Parathyroid adenoma (tissue), 2 donors: ENCODE measurements around the gene OR4D1.
"Not testable (repeated sequence)": the region's sequence is repeated elsewhere in the genome, so short reads cannot be mapped to it uniquely, and the experiment has no call there.

Source experiments
- H2AFZ ChIP-seq: fragments of 300-600 bp; sonication (generic); one replicate; pipeline ENCODE4 v1.7.0; 2017; ENCODE audit warnings: antibody characterized with exemption, mild to moderate bottlenecking
- H3K27ac ChIP-seq: fragments of 300-600 bp; sonication (generic); one replicate; pipeline ENCODE4 v1.7.0; 2017
- H3K27me3 ChIP-seq: fragments of 300-600 bp; sonication (generic); one replicate; pipeline ENCODE4 v1.7.0; 2017; ENCODE audit warnings: low read length; ENCODE audit not compliant: control insufficient read depth, insufficient read depth
- H3K36me3 ChIP-seq: fragments of 300-600 bp; sonication (generic); one replicate; pipeline ENCODE4 v1.7.0; 2017; ENCODE audit warnings: low read length; ENCODE audit not compliant: control insufficient read depth, insufficient read depth
- H3K4me1 ChIP-seq: fragments of 300-600 bp; sonication (generic); one replicate; pipeline ENCODE4 v1.7.0; 2017; ENCODE audit warnings: control low read depth
- H3K4me2 ChIP-seq: fragments of 300-600 bp; sonication (generic); one replicate; pipeline ENCODE4 v1.7.0; 2017; ENCODE audit warnings: low read length
- H3K4me3 ChIP-seq: fragments of 300-600 bp; sonication (generic); one replicate; pipeline ENCODE4 v1.7.0; 2017; ENCODE audit warnings: low read depth, low read length
- H3K79me2 ChIP-seq: fragments of 300-600 bp; sonication (generic); one replicate; pipeline ENCODE4 v1.7.0; 2017; ENCODE audit warnings: control low read depth
- H3K9ac ChIP-seq: fragments of 300-600 bp; sonication (generic); one replicate; pipeline ENCODE4 v1.7.0; 2017; ENCODE audit warnings: mild to moderate bottlenecking
- H3K9me3 ChIP-seq: fragments of 300-600 bp; sonication (generic); one replicate; pipeline ENCODE4 v1.7.0; 2017; ENCODE audit warnings: low read length; ENCODE audit not compliant: control insufficient read depth
- CTCF ChIP-seq: fragments of 300-600 bp; sonication (generic); IDR thresholded peaks from one replicate; pipeline ENCODE4 v1.7.0; 2017; ENCODE audit warnings: antibody characterized with exemption, mild to moderate bottlenecking
- donor health status: primary hyperparathyroidism.

Gene OR4D1

GRCh38 chr17:58147930-58148434 lies at the start of gene OR4D1:
Gene OR4D1, plus strand, starts transcription at chr17:58148384. Its CDS starts 6,770 bp downstream, at chr17:58155154.
- no peak within 1 kb of the TSS for H3K27ac ChIP-seq
- no peaks in the 10 kb centered on the region for H3K79me2 ChIP-seq
- H3K4me3 ChIP-seq, result no peak within 1 kb of the TSS
- no peak within 1 kb of the TSS for H3K9ac ChIP-seq
- no peaks in the 10 kb centered on the region for H3K4me1 ChIP-seq
- no peak within 1 kb of the TSS for H3K4me2 ChIP-seq
- H3K9me3 ChIP-seq, result peaks cover 10% of the 10 kb centered on the region
- no peaks in the 10 kb centered on the region for H3K36me3 ChIP-seq
- no peaks in the 10 kb centered on the region for H3K27me3 ChIP-seq
- no peak for TF ChIP-seq CTCF
- no peak within 1 kb of the TSS for H2AFZ ChIP-seq

- H3K27ac ChIP-seq, result no peak overlapping the region
- H3K9ac ChIP-seq, result no peak overlapping the region
- no peak for TF ChIP-seq CTCF
- no peak overlapping the region for H3K4me2 ChIP-seq
- H2AFZ ChIP-seq, result no peak overlapping the region
- H3K4me3 ChIP-seq, result no peak overlapping the region
- no peaks in the 10 kb centered on the region for H3K79me2 ChIP-seq
- H3K36me3 ChIP-seq, result no peaks in the 10 kb centered on the region
- H3K9me3 ChIP-seq, result no peaks in the 10 kb centered on the region
- H3K4me1 ChIP-seq, result no peaks in the 10 kb centered on the region
- H3K27me3 ChIP-seq, result no peaks in the 10 kb centered on the region
Measured at GRCh38 chr17:58100506-58100905, 47.7 kb upstream of the OR4D1 start.

- not testable (repeated sequence) for H2AFZ ChIP-seq, H3K9ac ChIP-seq, H3K36me3 ChIP-seq, H3K27me3 ChIP-seq, H3K9me3 ChIP-seq, H3K4me3 ChIP-seq, H3K4me1 ChIP-seq, H3K27ac ChIP-seq, H3K79me2 ChIP-seq, H3K4me2 ChIP-seq
Measured at GRCh38 chr17:58101898-58102297, 46.3 kb upstream of the OR4D1 start.

GRCh38 chr17:58105093-58105492 lies 43.1 kb upstream of the OR4D1 start:
- Histone ChIP-seq H3K27me3 (no peaks in the 10 kb centered on the region), H2AFZ (no peak overlapping the region), H3K27ac (no peak overlapping the region), H3K4me2 (no peak overlapping the region), H3K9me3 (no peaks in the 10 kb centered on the region), H3K4me3 (no peak overlapping the region), H3K36me3 (no peaks in the 10 kb centered on the region), H3K9ac (no peak overlapping the region), H3K4me1 (no peaks in the 10 kb centered on the region), H3K79me2 (no peaks in the 10 kb centered on the region)
- TF ChIP-seq CTCF, result no peak

- H3K4me3 ChIP-seq, result no peak overlapping the region
Measured at GRCh38 chr17:58107306-58107705, 40.9 kb upstream of the OR4D1 start.

More at GRCh38 chr17:58107306-58107705, 40.9 kb upstream of the OR4D1 start:
- Histone ChIP-seq H3K4me2 (no peak overlapping the region), H3K4me1 (no peaks in the 10 kb centered on the region), H3K27ac (no peak overlapping the region), H2AFZ (no peak overlapping the region), H3K27me3 (no peaks in the 10 kb centered on the region), H3K9me3 (no peaks in the 10 kb centered on the region), H3K9ac (no peak overlapping the region), H3K36me3 (no peaks in the 10 kb centered on the region), H3K79me2 (no peaks in the 10 kb centered on the region)
- TF ChIP-seq CTCF, result no peak
